GM12801 (cell line): ENCODE measurements around the gene ITGB2.

ENCODE experiments used
- CTCF ChIP-seq: IDR thresholded peaks from one replicate; pipeline ENCODE4 v1.5.1; 2011; ENCODE audit warnings: control low read depth; ENCODE audit not compliant: insufficient read length; ENCODE audit errors: extremely low read depth

Gene ITGB2

GRCh38 chr21:44848821-44849521 lies 71.7 kb downstream of the ITGB2 start:
- TF ChIP-seq CTCF: no peak

GRCh38 chr21:44847261-44848056 lies 73.2 kb downstream of the ITGB2 start:
- TF ChIP-seq CTCF: no peak

- no peak for TF ChIP-seq CTCF
Measured at GRCh38 chr21:44846485-44847260, 74.0 kb downstream of the ITGB2 start.

DNA sequence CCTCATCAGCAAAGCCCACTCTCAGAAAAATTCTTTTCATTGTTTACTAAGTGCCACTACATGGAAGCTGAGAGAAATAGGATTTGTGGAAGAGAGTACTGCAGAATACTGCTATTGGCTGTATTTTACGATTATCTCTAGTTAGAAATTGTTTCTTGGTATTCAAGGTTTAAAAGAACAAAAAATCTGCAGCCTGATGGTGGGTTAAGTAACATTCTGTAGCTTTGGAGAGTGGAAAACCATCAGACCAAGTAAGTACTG lies 74.5 kb downstream of the ITGB2 start:
- no peak for TF ChIP-seq CTCF

GRCh38 chr21:44845418-44846223 lies 75.1 kb downstream of the ITGB2 start:
- TF ChIP-seq CTCF: no peak

GRCh38 chr21:44844256-44844655 lies 76.4 kb downstream of the ITGB2 start:
- no peak for TF ChIP-seq CTCF

DNA sequence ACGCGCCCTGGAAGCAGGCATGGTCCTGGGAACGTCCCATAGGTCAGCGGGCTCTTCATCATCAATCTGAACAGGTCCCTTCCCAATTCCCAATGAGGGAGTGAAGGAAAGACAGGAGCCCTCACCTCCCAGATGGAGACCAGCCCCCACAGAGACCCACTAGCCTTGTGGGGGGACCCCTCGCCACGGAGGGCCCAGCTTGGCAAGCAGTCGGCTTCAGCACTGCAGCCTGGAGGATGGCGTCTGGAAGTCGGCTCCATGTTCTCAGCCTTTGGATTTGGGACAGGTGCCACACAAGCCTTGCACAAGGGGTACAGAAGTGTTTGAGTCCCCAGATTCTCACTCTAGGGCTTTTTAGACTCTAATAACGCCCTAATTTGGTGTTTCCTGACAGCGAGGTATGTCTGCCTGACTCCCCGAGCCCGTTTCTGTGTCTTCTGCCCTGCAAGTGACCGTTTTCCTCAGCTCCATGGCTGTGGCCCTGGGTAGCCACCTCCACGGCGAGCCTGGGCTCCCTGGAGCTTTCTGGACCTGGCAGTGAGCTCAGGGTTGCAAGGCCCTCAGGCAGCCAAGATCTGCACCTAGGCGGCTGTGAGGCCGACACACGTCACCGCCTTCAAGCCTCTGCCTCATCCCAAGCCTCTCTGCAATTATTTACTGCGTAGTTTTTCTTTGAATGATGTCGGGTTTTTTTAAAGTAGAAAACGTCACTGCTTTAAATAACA lies 77.8 kb downstream of the ITGB2 start:
- TF ChIP-seq CTCF: no peak
